ENCODE measurements around the gene MATK. TPM values are rescaled to one million over a fixed set of nuclear protein-coding genes. Genes with fewer than 3 reads are reported as not detected.

MATK gene
- total and polyA plus RNA-seq, 4 donors, result 0.78 to 7.0 (median 1.8) TPM

GRCh38 chr19:3790209-3790734 is 4.1 kb upstream of the MATK start:
- Histone ChIP-seq H3K9ac (ENCODE audit: low read depth in 1 of 2, low read length in 2 of 2) (no peak overlapping the region), H3K36me3 (ENCODE audit: control insufficient read depth in 4 of 4, insufficient read depth in 3 of 4, low read depth in 1 of 4, low read length in 3 of 4) (no peaks in the 10 kb centered on the region), H3K27me3 (ENCODE audit: control insufficient read depth in 4 of 4, insufficient read depth in 4 of 4, low read length in 3 of 4) (peaks cover 0 to 4% (median 0%) of the 10 kb centered on the region in 4 donors), H3K9me3 (ENCODE audit: control insufficient read depth in 4 of 4, low read length in 3 of 4) (peaks cover 0 to 2% (median 0%) of the 10 kb centered on the region in 4 donors), H3K27ac (ENCODE audit: low read depth in 1 of 2, low read length in 2 of 2) (no peak overlapping the region), H3K4me3 (ENCODE audit: low read depth in 1 of 3, low read length in 3 of 3) (no peak overlapping the region), H3K4me1 (ENCODE audit: control insufficient read depth in 4 of 4, insufficient read depth in 4 of 4, low read length in 3 of 4) (peaks cover 0 to 7% (median 1%) of the 10 kb centered on the region in 4 donors)
- no peak for DNase-seq (ENCODE audit: low spot score)
- no peak for TF ChIP-seq YY1 (IDR thresholded peaks at IDR 0.05)
- no peak for TF ChIP-seq RAD21 (IDR thresholded peaks at IDR 0.05)
- TF ChIP-seq MAX (IDR thresholded peaks at IDR 0.05), result no peak
- no peak for TF ChIP-seq ATF3 (IDR thresholded peaks at IDR 0.05)
- no peak for TF ChIP-seq CTCF (IDR thresholded peaks at IDR 0.05; ENCODE audit: low read depth, low read length, missing input control)
- TF ChIP-seq NR2F2 (IDR thresholded peaks at IDR 0.05), result no peak
- no peak for TF ChIP-seq REST (IDR thresholded peaks at IDR 0.05)
- no peak for TF ChIP-seq GABPA (IDR thresholded peaks at IDR 0.05 in 1 of 2, conservative IDR thresholded peaks at IDR 0.05 in 1 of 2)
- no peak for TF ChIP-seq HNF4G (IDR thresholded peaks at IDR 0.05)
- TF ChIP-seq SP1 (IDR thresholded peaks at IDR 0.05), result no peak
- TF ChIP-seq ZBTB33 (IDR thresholded peaks at IDR 0.05), result no peak
- no peak for TF ChIP-seq EGR1 (IDR thresholded peaks at IDR 0.05; ENCODE audit: low read depth in 2 of 2)
- TF ChIP-seq HNF4A (conservative IDR thresholded peaks at IDR 0.05), result no peak
- TF ChIP-seq FOXA1 (IDR thresholded peaks at IDR 0.05), result no peak
- no peak for TF ChIP-seq FOXA2 (IDR thresholded peaks at IDR 0.05)
- TF ChIP-seq RXRA (IDR thresholded peaks at IDR 0.05), result no peak
- TF ChIP-seq TAF1 (conservative IDR thresholded peaks at IDR 0.05), result no peak
- 64% methylated on average over 6 of the region's 6 CpGs for WGBS
